Measurements from ENCODE around the gene RHOXF2.
"Not testable (repeated sequence)": the region's sequence is repeated elsewhere in the genome, so short reads cannot be mapped to it uniquely, and the experiment has no call there.

The RHOXF2 gene

DNA sequence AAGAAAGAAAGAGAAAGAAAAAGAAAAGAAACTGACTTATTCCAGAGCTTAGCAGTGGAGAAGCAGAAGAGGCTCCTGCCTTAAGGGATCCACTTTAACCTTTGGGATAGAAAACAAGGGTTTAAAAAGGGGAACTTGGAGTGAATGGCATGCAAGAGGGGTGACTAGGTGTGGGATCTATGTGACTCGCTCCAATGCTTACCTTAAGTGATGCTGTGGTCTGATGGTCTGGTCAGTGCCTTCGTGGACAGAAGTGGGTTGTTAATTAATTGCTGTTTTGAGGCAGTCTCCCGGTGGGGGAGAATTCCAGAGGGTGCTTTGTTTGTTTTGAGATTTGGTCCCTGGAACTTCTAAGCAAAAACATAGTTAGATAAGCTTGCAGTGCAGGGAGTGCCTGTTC, 21.6 kb upstream of the RHOXF2 start:
- Histone ChIP-seq H3K4me3 (no peak overlapping the region), H3K27ac (no peak overlapping the region)
- no peak for DNase-seq (ENCODE audit: low spot score)

GRCh38 chrX:120137439-120137838, 21.0 kb upstream of the RHOXF2 start:
- no peak overlapping the region for H3K4me3 ChIP-seq
- no peak overlapping the region for H3K27ac ChIP-seq
- DNase-seq (ENCODE audit: low spot score), result no peak
- no peak for TF ChIP-seq CTCF (IDR thresholded peaks at IDR 0.05)

More for the DNA sequence above, 21.6 kb upstream of the RHOXF2 start:
- no peak for TF ChIP-seq CTCF (IDR thresholded peaks at IDR 0.05)

DNA sequence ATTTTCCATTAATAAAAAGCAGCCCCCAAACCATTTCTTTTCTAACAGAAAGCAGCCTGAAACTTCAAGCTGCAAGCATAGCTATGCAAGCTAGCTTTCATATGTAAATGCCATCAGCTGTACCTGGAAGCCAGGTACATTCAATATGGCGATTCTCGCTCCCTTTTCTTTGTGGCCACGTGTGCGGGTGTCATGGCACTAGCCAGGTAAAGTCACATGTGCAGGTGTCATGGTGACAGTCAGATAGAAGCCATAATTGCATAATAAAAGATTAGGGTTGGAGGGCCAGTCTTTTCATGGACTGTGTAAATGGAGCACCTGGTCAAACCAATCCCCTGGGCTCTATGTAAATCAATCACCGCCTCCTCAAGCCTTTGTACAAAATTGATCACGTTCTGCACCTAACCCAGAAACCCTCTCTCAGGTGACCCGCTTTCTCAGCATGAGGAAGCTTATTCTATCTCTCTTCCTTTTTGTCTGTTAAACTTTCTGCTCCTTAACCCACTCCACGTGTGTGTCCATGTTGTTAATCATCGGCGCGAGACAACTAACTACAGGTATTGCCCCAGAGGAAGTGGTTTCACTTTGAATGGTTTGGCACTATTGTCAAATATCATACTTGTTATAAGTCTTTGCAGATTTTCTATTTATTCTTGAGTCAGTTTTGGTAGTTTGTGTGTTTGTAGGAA, 18.0 kb upstream of the RHOXF2 start:
- Histone ChIP-seq H3K4me3 (no peak overlapping the region), H3K27ac (no peak overlapping the region)
- TF ChIP-seq CTCF (IDR thresholded peaks at IDR 0.05), result no peak
- no peak for DNase-seq (ENCODE audit: low spot score)

GRCh38 chrX:120144178-120144844, 14.1 kb upstream of the RHOXF2 start:
- no peak for TF ChIP-seq CTCF (IDR thresholded peaks at IDR 0.05)
- Histone ChIP-seq H3K4me3 (no peak overlapping the region), H3K27ac (no peak overlapping the region)
- no peak for DNase-seq (ENCODE audit: low spot score)

- Histone ChIP-seq H3K27ac (no peak overlapping the region), H3K4me3 (no peak overlapping the region)
- TF ChIP-seq CTCF (IDR thresholded peaks at IDR 0.05), result no peak
- DNase-seq (ENCODE audit: low spot score), result no peak
Observed at GRCh38 chrX:120145295-120145925, 13.0 kb upstream of the RHOXF2 start.

DNA sequence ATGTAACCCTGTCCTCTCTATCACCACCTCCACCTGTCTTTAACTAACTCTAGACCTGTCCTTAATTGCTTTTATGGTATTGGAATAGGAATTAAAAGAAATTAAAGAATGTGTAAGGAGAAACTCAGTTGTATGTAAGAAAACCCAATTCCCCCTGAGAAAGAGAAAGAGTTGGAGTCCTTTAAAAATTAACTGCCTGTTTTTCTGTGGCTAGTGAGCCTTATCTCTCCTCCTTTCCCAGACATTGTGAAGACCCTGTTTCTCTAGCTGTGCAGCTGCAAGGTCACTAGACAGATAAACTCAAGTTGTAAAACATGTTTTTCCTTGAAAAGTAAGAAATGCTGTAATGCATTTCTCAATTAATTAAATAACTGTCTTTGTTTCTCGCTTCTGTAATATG, 12.1 kb upstream of the RHOXF2 start:
- H3K27ac ChIP-seq; H3K4me3 ChIP-seq; DNase-seq (ENCODE audit: low spot score): not testable (repeated sequence)

DNA sequence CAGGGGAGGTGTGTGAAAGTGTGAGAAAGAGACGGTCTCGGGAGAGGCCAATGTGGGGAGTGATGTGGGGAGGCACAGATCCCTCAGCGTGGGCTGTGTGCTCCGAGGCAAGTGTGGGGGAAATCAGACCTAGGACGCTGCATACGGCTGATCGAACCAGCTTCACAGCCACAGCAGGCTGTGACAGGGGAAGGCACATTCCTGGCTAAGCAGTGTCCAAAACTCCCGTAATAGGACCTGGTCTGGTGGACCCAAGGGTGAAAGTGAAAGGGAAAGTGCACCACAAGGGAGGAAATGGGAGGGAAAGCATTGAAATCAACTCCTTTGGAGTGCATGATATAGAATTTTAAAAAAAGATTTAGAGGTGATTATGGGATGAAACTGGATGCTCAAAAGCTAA, 10.9 kb upstream of the RHOXF2 start:
- Histone ChIP-seq H3K27ac (no peak overlapping the region), H3K4me3 (no peak overlapping the region)
- DNase-seq (ENCODE audit: low spot score), result no peak
- TF ChIP-seq CTCF (IDR thresholded peaks at IDR 0.05), result no peak

- not testable (repeated sequence) for H3K27ac ChIP-seq; DNase-seq (ENCODE audit: low spot score); H3K4me3 ChIP-seq
Observed at GRCh38 chrX:120150109-120150744, 8.2 kb upstream of the RHOXF2 start.

GRCh38 chrX:120159086-120159485, 673 bp downstream of the RHOXF2 start:
- DNase-seq (ENCODE audit: low spot score); H3K27ac ChIP-seq; H3K4me3 ChIP-seq: not testable (repeated sequence)

GRCh38 chrX:120193254-120193653, 34.8 kb downstream of the RHOXF2 start:
- DNase-seq (ENCODE audit: low spot score); H3K4me3 ChIP-seq; H3K27ac ChIP-seq: not testable (repeated sequence)

GRCh38 chrX:120193720-120194119, 35.3 kb downstream of the RHOXF2 start:
- not testable (repeated sequence) for H3K27ac ChIP-seq; H3K4me3 ChIP-seq; DNase-seq (ENCODE audit: low spot score)
